Stomach (tissue), 9 donors: Measurements from ENCODE around the gene CD74. TPM values are rescaled to one million over a fixed set of nuclear protein-coding genes. Genes with fewer than 3 reads are reported as not detected.

ENCODE experiments used
- DNase-seq, 2 donors: peaks; one replicate each; pipeline versions ENCODE4 v3.0.0 to v3.0.0-alpha.2; 2013 to 2019
- H3K27ac ChIP-seq, 5 donors: fragments of 200-600 bp in 4 of 5; sonication (generic) in 4 of 5; one replicate each; pipeline ENCODE4 v1.5.1; 2013 to 2019; ENCODE audit warnings: mild to moderate bottlenecking in 1 of 5, moderate library complexity in 1 of 5
- H3K27me3 ChIP-seq, 3 donors: fragments of 200-600 bp; sonication (generic); one replicate each; pipeline ENCODE4 v1.5.1; 2017 to 2019; ENCODE audit warnings: mixed run types in 1 of 3
- H3K36me3 ChIP-seq, 4 donors: fragments of 200-600 bp; sonication (generic); 1 replicate in 3 of 4; 2 replicates in 1 of 4; pipeline ENCODE4 v1.5.1; 2016 to 2019
- H3K4me1 ChIP-seq, 4 donors: fragments of 200-600 bp; sonication (generic); one replicate each; pipeline ENCODE4 v1.5.1; 2016 to 2019
- H3K4me3 ChIP-seq, 4 donors: fragments of 200-600 bp; sonication (generic) in 3 of 4; one replicate each; pipeline ENCODE4 v1.5.1; 2016 to 2019; ENCODE audit warnings: mild to moderate bottlenecking in 1 of 4
- H3K9me3 ChIP-seq, 4 donors: fragments of 200-600 bp; sonication (generic); one replicate each; pipeline ENCODE4 v1.5.1; 2016 to 2019
- EP300 ChIP-seq: sonication (generic); formaldehyde crosslinking; IDR thresholded peaks from one replicate; pipeline ENCODE4 v1.6.1; 2017; ENCODE audit warnings: antibody characterized with exemption
- POLR2A ChIP-seq, 4 donors: fragments of 450-650 bp; IDR thresholded peaks; one replicate each; pipeline ENCODE4 v1.6.1; 2016; ENCODE audit warnings: antibody characterized with exemption in 4 of 4, control low read depth in 2 of 4, mild to moderate bottlenecking in 1 of 4, moderate library complexity in 1 of 4
- POLR2AphosphoS5 ChIP-seq, 3 donors: sonication (generic); formaldehyde crosslinking; IDR thresholded peaks; one replicate each; pipeline ENCODE4 v1.6.1; 2016; ENCODE audit warnings: antibody characterized with exemption in 3 of 3
- WGBS, 5 donors: extraction: QIAGEN DNeasy Blood & Tissue Kit in 3 of 5; methylation state at CpG; one replicate each; pipeline versions ENCODE4 v1.1.5 to v1.1.7; 2013 to 2018; 5-methylcytosine and 5-hydroxymethylcytosine counted together
- intact Hi-C: fragments of 100-400 bp; cut with DNase I; formaldehyde crosslinking; loops from one replicate; pipeline ENCODE4 v1.15.1; 2023; ENCODE audit warnings: low total_unique reads
- polyA plus RNA-seq, 3 donors: library from polyadenylated mRNA; stranded (reverse); fragments of 200-250 nt; gene quantifications; one replicate each; pipeline ENCODE4 v1.2.3, GENCODE V29; 2013
- total RNA-seq, 5 donors: library from RNA; depleted of rRNA; stranded (reverse); fragments of >200 nt; gene quantifications; one replicate each; pipeline versions ENCODE4 v1.1.0 to v1.2.3, GENCODE V29; 2014 to 2016
- TF ChIP-seq, protein P1 (sequence below), 7 experiments: fragments of 450-650 bp in 4 of 7; fragments of 200-600 bp in 3 of 7; sonication (generic) in 3 of 7; IDR thresholded peaks; one replicate each; pipeline ENCODE4 v1.5.1; 2016 to 2019; ENCODE audit warnings: antibody characterized with exemption in 7 of 7, control low read depth in 2 of 7, mild to moderate bottlenecking in 1 of 7
- donor health status: healthy with polysubstance abuse.
- donor health status: Bipolar disorder and iron deficiency.
- donor health status: healthy.

Gene CD74
- total and polyA plus RNA-seq, 8 donors: 102 to 1,185 (median 296) TPM

DNA sequence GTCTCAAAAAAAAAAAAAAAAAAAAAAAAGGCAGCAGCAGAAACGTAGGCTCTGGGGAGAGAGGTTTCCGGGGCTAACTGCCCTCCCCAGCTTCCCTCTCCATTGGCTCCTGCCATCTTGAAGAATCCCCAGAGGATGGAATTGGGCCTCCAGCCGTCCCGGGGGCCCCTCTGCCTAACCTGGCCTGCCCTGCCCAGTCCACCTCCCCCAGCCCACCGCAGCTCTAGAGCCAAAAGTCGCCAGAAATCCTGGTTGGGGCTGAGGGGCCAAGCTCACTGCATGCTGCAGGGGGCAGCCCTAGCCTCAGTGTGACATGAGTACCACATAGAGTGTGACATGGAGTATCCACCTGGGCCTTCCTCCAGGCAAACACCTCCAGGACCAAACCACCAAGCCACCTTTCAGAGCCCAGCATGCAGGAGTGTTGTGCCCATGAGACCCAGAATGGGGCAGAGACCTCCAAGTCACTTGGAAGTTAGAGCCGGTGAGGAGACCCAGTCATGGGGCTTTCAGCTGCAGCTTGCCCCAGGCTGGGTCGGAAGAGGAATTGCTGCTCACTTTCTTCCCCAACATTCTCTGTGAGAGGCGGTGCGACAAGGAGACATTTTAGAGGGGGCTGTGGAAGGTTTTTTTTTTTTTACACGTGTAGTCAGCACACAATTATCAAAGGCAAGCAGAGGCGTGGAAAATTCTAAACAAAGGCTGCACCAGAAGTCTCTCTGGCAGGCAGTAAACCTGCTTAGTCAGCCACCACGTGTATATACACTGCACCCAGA lies 17.6 kb downstream of the CD74 start:
- H3K4me3 ChIP-seq: no peak overlapping the region
- H3K27me3 ChIP-seq: no peaks in the 10 kb centered on the region
- no peak for DNase-seq
- H3K27ac ChIP-seq: no peak overlapping the region
- no peaks in the 10 kb centered on the region for H3K9me3 ChIP-seq
- no peaks in the 10 kb centered on the region for H3K4me1 ChIP-seq
- peaks cover 69 to 100% (median 100%) of the 10 kb centered on the region in 4 donors for H3K36me3 ChIP-seq
- TF ChIP-seq POLR2A (IDR thresholded peaks at IDR 0.05): no peak
- no peak for TF ChIP-seq EP300
- TF ChIP-seq, protein P1, sequence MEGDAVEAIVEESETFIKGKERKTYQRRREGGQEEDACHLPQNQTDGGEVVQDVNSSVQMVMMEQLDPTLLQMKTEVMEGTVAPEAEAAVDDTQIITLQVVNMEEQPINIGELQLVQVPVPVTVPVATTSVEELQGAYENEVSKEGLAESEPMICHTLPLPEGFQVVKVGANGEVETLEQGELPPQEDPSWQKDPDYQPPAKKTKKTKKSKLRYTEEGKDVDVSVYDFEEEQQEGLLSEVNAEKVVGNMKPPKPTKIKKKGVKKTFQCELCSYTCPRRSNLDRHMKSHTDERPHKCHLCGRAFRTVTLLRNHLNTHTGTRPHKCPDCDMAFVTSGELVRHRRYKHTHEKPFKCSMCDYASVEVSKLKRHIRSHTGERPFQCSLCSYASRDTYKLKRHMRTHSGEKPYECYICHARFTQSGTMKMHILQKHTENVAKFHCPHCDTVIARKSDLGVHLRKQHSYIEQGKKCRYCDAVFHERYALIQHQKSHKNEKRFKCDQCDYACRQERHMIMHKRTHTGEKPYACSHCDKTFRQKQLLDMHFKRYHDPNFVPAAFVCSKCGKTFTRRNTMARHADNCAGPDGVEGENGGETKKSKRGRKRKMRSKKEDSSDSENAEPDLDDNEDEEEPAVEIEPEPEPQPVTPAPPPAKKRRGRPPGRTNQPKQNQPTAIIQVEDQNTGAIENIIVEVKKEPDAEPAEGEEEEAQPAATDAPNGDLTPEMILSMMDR (IDR thresholded peaks at IDR 0.05): no peak
- TF ChIP-seq POLR2AphosphoS5 (IDR thresholded peaks at IDR 0.05): no peak
- intact Hi-C loops: no loop called here
- WGBS, 5 donors: 68 to 75% (median 72%) methylated on average over 10 to 13 of the region's 13 CpGs

- Histone ChIP-seq H3K9me3 (no peaks in the 10 kb centered on the region), H3K36me3 (peaks cover 69 to 100% (median 100%) of the 10 kb centered on the region in 4 donors), H3K27me3 (no peaks in the 10 kb centered on the region), H3K27ac (no peak overlapping the region), H3K4me3 (no peak overlapping the region), H3K4me1 (no peaks in the 10 kb centered on the region)
- intact Hi-C loops: no loop called here
- TF ChIP-seq, protein P1 (IDR thresholded peaks at IDR 0.05): no peak
- TF ChIP-seq POLR2AphosphoS5 (IDR thresholded peaks at IDR 0.05): no peak
- TF ChIP-seq POLR2A (IDR thresholded peaks at IDR 0.05): no peak
- TF ChIP-seq EP300: no peak
- 57 to 76% (median 71%) methylated on average over 3 of the region's 3 CpGs for WGBS, 5 donors
- DNase-seq: no peak
Measured at GRCh38 chr5:150394131-150394530, 18.6 kb downstream of the CD74 start.

- intact Hi-C loops: no loop called here
- no peaks in the 10 kb centered on the region for H3K4me1 ChIP-seq
- H3K9me3 ChIP-seq: no peaks in the 10 kb centered on the region
- no peak overlapping the region for H3K27ac ChIP-seq
- no peak overlapping the region for H3K4me3 ChIP-seq
- no peaks in the 10 kb centered on the region for H3K27me3 ChIP-seq
- H3K36me3 ChIP-seq: peaks cover 75 to 100% (median 100%) of the 10 kb centered on the region in 4 donors
- 79 to 95% (median 87%) methylated on average over 2 to 3 of the region's 3 CpGs for WGBS, 5 donors
- no peak for TF ChIP-seq POLR2AphosphoS5 (IDR thresholded peaks at IDR 0.05)
- TF ChIP-seq POLR2A (IDR thresholded peaks at IDR 0.05): no peak
- TF ChIP-seq EP300: no peak
- TF ChIP-seq, protein P1 (IDR thresholded peaks at IDR 0.05): no peak
- no peak for DNase-seq
Measured at GRCh38 chr5:150393096-150393645, 19.5 kb downstream of the CD74 start.

DNA sequence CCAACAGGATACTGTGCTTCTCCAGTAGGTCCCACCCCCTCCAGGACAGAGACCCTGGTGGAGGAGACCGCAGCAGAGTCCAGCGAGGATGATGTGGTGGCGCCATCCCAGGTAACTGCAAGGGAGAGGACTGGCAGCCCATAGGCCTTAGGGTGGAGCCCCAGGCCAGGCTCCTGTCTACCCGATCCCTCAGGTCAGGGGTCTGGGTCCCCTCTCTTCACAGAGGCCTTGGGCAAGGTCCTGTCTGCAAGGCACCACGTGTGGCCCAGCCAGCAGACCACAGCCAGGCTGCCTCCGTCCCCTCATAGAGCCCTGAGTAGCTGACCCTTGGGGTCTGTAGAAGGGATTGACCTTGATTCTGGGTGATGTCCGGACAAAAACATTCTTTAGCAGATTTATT lies 20.0 kb downstream of the CD74 start:
- WGBS, 5 donors: 90 to 95% (median 93%) methylated on average over 4 to 7 of the region's 7 CpGs
- H3K4me3 ChIP-seq: no peak overlapping the region

More for the DNA sequence above, 20.0 kb downstream of the CD74 start:
- H3K4me1 ChIP-seq: no peaks in the 10 kb centered on the region
- H3K27ac ChIP-seq: no peak overlapping the region
- H3K36me3 ChIP-seq: peaks cover 80 to 100% (median 100%) of the 10 kb centered on the region in 4 donors
- TF ChIP-seq, protein P1 (IDR thresholded peaks at IDR 0.05): no peak
- TF ChIP-seq POLR2A (IDR thresholded peaks at IDR 0.05) (no peak), POLR2AphosphoS5 (IDR thresholded peaks at IDR 0.05) (no peak), EP300 (no peak)
- H3K27me3 ChIP-seq: no peaks in the 10 kb centered on the region
- intact Hi-C loops: no loop called here
- DNase-seq: no peak
- no peaks in the 10 kb centered on the region for H3K9me3 ChIP-seq
